K562 (cell line): Measurements from ENCODE around the gene CORT. TPM values are rescaled to one million over a fixed set of nuclear protein-coding genes. Genes with fewer than 3 reads are reported as not detected.

ENCODE experiments used
- NR4A1 ChIP-seq, 2 experiments: fragments of 250-450 bp in 1 of 2; fragments of 450-650 bp in 1 of 2; sonication (Bioruptor Pico) in 1 of 2; IDR thresholded peaks; 2 replicates each; pipeline versions ENCODE4 v1.4.0 to v1.6.1; 2016 to 2020; ENCODE audit warnings: mild to moderate bottlenecking in 2 of 2, missing compliant biosample characterization in 1 of 2, missing genetic modification characterization in 1 of 2, moderate library complexity in 1 of 2
- ZNF12 ChIP-seq: sonication (generic); formaldehyde crosslinking; IDR thresholded peaks from 2 replicates; pipeline ENCODE4 v1.4.0; 2020; ENCODE audit warnings: mild to moderate bottlenecking, missing genetic modification reagents
- polyA plus RNA-seq, 8 experiments: library from polyadenylated mRNA; depleted of rRNA in 4 of 8; stranded (reverse) in 5 of 8; unstranded in 3 of 8; fragments of >200 nt; fragmentation: Nextera tagmentation in 2 of 8; fragmentation: Illumina TruSeq in 1 of 8; extraction: Ambion mirVana in 2 of 8; extraction: Trizol in 1 of 8; gene quantifications; 2 replicates each; pipeline versions ENCODE4 v1.2.1 to v1.2.3, GENCODE V29; 2011 to 2014; ENCODE audit warnings: inconsistent platforms in 1 of 8, missing spikeins in 1 of 8
- total RNA-seq, 7 experiments: library from RNA; depleted of rRNA in 6 of 7; stranded (reverse); fragments of >200 nt in 6 of 7; fragmentation: Illumina TruSeq in 2 of 7; extraction: Trizol in 2 of 7; gene quantifications; 2 replicates each; pipeline versions ENCODE4 v1.2.1 to v1.2.3, GENCODE V29; 2011 to 2021; ENCODE audit warnings: low replicate concordance in 1 of 7
- TF ChIP-seq, protein P1 (sequence below): fragments of 450-650 bp; IDR thresholded peaks from 2 replicates; pipeline ENCODE4 v1.6.1; 2016; ENCODE audit warnings: mild to moderate bottlenecking, moderate library complexity
- TF ChIP-seq, protein P2 (sequence below): fragments of 250-450 bp; sonication (Bioruptor Pico); IDR thresholded peaks from 2 replicates; pipeline ENCODE4 v1.8.0; 2021; ENCODE audit warnings: moderate library complexity, mild to moderate bottlenecking, inconsistent platforms
- TF ChIP-seq, protein P3 (sequence below): fragments of 450-650 bp; IDR thresholded peaks from 2 replicates; pipeline ENCODE4 v1.6.1; 2014; ENCODE audit warnings: low read depth, mild to moderate bottlenecking, moderate library complexity, borderline replicate concordance
- TF ChIP-seq, protein P4 (sequence below): fragments of 250-450 bp; sonication (Bioruptor Pico); IDR thresholded peaks from 2 replicates; pipeline ENCODE4 v1.4.0; 2020; ENCODE audit warnings: mild to moderate bottlenecking, moderate library complexity

Gene CORT
- total and polyA plus RNA-seq, 9 of the 15 experiments (the other 6 are each of a cell fraction or from before 2014, with no cell fraction given): 0.08 to 0.54 (median 0.13) TPM; not detected in 5

DNA sequence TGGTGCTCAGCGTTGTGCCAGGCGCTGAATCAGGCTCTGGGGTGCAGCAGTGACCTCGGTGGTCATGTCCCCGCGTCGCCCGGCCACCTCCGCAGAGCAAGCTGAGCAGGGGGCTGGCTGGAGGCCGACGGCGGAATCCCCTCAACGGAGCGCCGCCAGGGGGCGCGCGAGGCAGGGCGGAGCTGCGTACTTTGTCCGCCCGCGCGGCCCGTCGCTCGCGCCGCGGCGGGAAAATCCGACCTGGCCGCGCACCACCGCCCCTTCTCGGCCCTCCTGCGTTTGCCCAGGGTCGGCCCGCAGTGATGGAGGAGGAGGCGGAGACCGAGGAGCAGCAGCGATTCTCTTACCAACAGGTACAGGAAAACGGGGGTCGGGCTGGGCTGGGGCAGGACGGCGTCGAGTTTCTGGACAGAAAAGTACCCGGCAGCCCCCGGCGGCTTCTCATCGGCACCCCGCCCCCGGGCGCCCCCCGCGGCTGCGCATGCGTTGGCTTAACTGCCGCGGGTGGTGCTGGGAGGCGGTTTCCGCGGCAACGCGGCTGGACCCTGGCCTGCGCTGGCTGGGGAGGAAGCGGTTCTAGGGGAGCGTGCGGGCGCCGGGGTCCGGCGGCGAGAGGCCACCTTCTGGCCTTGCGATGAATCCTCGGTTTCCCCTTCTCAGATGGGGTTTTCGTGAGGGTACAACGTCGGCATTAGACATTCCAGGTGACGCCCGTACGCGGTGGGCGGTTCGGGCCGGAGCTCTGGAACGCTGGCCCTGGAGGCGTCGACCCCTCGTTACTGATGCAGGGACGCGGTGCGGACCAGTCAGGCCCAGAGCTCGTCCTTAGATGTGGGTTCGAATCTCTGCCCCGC, 19.4 kb upstream of the CORT start, which contains the start of gene CENPS (continued):
- TF ChIP-seq, protein P1, sequence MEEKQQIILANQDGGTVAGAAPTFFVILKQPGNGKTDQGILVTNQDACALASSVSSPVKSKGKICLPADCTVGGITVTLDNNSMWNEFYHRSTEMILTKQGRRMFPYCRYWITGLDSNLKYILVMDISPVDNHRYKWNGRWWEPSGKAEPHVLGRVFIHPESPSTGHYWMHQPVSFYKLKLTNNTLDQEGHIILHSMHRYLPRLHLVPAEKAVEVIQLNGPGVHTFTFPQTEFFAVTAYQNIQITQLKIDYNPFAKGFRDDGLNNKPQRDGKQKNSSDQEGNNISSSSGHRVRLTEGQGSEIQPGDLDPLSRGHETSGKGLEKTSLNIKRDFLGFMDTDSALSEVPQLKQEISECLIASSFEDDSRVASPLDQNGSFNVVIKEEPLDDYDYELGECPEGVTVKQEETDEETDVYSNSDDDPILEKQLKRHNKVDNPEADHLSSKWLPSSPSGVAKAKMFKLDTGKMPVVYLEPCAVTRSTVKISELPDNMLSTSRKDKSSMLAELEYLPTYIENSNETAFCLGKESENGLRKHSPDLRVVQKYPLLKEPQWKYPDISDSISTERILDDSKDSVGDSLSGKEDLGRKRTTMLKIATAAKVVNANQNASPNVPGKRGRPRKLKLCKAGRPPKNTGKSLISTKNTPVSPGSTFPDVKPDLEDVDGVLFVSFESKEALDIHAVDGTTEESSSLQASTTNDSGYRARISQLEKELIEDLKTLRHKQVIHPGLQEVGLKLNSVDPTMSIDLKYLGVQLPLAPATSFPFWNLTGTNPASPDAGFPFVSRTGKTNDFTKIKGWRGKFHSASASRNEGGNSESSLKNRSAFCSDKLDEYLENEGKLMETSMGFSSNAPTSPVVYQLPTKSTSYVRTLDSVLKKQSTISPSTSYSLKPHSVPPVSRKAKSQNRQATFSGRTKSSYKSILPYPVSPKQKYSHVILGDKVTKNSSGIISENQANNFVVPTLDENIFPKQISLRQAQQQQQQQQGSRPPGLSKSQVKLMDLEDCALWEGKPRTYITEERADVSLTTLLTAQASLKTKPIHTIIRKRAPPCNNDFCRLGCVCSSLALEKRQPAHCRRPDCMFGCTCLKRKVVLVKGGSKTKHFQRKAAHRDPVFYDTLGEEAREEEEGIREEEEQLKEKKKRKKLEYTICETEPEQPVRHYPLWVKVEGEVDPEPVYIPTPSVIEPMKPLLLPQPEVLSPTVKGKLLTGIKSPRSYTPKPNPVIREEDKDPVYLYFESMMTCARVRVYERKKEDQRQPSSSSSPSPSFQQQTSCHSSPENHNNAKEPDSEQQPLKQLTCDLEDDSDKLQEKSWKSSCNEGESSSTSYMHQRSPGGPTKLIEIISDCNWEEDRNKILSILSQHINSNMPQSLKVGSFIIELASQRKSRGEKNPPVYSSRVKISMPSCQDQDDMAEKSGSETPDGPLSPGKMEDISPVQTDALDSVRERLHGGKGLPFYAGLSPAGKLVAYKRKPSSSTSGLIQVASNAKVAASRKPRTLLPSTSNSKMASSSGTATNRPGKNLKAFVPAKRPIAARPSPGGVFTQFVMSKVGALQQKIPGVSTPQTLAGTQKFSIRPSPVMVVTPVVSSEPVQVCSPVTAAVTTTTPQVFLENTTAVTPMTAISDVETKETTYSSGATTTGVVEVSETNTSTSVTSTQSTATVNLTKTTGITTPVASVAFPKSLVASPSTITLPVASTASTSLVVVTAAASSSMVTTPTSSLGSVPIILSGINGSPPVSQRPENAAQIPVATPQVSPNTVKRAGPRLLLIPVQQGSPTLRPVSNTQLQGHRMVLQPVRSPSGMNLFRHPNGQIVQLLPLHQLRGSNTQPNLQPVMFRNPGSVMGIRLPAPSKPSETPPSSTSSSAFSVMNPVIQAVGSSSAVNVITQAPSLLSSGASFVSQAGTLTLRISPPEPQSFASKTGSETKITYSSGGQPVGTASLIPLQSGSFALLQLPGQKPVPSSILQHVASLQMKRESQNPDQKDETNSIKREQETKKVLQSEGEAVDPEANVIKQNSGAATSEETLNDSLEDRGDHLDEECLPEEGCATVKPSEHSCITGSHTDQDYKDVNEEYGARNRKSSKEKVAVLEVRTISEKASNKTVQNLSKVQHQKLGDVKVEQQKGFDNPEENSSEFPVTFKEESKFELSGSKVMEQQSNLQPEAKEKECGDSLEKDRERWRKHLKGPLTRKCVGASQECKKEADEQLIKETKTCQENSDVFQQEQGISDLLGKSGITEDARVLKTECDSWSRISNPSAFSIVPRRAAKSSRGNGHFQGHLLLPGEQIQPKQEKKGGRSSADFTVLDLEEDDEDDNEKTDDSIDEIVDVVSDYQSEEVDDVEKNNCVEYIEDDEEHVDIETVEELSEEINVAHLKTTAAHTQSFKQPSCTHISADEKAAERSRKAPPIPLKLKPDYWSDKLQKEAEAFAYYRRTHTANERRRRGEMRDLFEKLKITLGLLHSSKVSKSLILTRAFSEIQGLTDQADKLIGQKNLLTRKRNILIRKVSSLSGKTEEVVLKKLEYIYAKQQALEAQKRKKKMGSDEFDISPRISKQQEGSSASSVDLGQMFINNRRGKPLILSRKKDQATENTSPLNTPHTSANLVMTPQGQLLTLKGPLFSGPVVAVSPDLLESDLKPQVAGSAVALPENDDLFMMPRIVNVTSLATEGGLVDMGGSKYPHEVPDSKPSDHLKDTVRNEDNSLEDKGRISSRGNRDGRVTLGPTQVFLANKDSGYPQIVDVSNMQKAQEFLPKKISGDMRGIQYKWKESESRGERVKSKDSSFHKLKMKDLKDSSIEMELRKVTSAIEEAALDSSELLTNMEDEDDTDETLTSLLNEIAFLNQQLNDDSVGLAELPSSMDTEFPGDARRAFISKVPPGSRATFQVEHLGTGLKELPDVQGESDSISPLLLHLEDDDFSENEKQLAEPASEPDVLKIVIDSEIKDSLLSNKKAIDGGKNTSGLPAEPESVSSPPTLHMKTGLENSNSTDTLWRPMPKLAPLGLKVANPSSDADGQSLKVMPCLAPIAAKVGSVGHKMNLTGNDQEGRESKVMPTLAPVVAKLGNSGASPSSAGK: peak; percentile 100
- no peak for TF ChIP-seq NR4A1 (CRISPR knock-in tag; IDR thresholded peaks at IDR 0.05)
- TF ChIP-seq NR4A1 (tag; IDR thresholded peaks at IDR 0.05): peak; percentile 77
- TF ChIP-seq, protein P2, sequence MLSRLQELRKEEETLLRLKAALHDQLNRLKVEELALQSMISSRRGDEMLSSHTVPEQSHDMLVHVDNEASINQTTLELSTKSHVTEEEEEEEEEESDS (CRISPR knock-in tag): no peak
- TF ChIP-seq, protein P3, sequence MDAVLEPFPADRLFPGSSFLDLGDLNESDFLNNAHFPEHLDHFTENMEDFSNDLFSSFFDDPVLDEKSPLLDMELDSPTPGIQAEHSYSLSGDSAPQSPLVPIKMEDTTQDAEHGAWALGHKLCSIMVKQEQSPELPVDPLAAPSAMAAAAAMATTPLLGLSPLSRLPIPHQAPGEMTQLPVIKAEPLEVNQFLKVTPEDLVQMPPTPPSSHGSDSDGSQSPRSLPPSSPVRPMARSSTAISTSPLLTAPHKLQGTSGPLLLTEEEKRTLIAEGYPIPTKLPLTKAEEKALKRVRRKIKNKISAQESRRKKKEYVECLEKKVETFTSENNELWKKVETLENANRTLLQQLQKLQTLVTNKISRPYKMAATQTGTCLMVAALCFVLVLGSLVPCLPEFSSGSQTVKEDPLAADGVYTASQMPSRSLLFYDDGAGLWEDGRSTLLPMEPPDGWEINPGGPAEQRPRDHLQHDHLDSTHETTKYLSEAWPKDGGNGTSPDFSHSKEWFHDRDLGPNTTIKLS: peak; percentile 72
- no peak for TF ChIP-seq ZNF12
- TF ChIP-seq, protein P4, sequence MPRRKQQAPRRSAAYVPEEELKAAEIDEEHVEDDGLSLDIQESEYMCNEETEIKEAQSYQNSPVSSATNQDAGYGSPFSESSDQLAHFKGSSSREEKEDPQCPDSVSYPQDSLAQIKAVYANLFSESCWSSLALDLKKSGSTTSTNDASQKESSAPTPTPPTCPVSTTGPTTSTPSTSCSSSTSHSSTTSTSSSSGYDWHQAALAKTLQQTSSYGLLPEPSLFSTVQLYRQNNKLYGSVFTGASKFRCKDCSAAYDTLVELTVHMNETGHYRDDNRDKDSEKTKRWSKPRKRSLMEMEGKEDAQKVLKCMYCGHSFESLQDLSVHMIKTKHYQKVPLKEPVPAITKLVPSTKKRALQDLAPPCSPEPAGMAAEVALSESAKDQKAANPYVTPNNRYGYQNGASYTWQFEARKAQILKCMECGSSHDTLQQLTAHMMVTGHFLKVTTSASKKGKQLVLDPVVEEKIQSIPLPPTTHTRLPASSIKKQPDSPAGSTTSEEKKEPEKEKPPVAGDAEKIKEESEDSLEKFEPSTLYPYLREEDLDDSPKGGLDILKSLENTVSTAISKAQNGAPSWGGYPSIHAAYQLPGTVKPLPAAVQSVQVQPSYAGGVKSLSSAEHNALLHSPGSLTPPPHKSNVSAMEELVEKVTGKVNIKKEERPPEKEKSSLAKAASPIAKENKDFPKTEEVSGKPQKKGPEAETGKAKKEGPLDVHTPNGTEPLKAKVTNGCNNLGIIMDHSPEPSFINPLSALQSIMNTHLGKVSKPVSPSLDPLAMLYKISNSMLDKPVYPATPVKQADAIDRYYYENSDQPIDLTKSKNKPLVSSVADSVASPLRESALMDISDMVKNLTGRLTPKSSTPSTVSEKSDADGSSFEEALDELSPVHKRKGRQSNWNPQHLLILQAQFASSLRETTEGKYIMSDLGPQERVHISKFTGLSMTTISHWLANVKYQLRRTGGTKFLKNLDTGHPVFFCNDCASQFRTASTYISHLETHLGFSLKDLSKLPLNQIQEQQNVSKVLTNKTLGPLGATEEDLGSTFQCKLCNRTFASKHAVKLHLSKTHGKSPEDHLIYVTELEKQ (CRISPR knock-in tag): no peak
